PC-3 (cell line): ENCODE results near the gene SPRING1. TPM values are rescaled to one million over a fixed set of nuclear protein-coding genes. Genes with fewer than 3 reads are reported as not detected.

Experiments
- ATAC-seq: fragments of 200-7000 bp; cut with Tn5 transposase; 2 replicates; pipeline ENCODE4 v1.9.1; 2020; ENCODE audit warnings: mild to moderate bottlenecking, moderate library complexity
- BruUV-seq: library from RNA; stranded (reverse); fragments of 400-500 nt; replicated peaks from 2 replicates; lab custom pipeline; 2021; lab: Mats Ljungman, UMichigan
- CTCF ChIA-PET: fragments of 300-600 bp; sonication (Branson Sonifier 250); formaldehyde crosslinking; loops from one replicate; lab custom pipeline; 2022; ENCODE audit warnings: antibody characterized with exemption; lab: Charles Lee
- POLR2A ChIA-PET: fragments of 300-600 bp; sonication (Branson Sonifier 250); formaldehyde crosslinking; loops from one replicate; lab custom pipeline; 2022; ENCODE audit warnings: antibody characterized with exemption; ENCODE audit not compliant: unreplicated experiment; lab: Charles Lee
- DNase-seq: peaks from one replicate; pipeline ENCODE4 v3.0.0-alpha.2; 2015
- H2AFZ ChIP-seq: fragments of 300-600 bp; sonication (generic); 2 replicates; pipeline ENCODE4 v1.6.0; 2016; ENCODE audit warnings: antibody characterized with exemption, low read length
- H3F3A ChIP-seq: fragments of 300-600 bp; sonication (generic); one replicate; pipeline ENCODE4 v1.6.0; 2017; ENCODE audit warnings: antibody characterized with exemption, low read length, control low read depth, mild to moderate bottlenecking; ENCODE audit not compliant: unreplicated experiment
- H3K27ac ChIP-seq: fragments of 300-600 bp; sonication (generic); 2 replicates; pipeline ENCODE4 v1.5.1; 2016; ENCODE audit warnings: mild to moderate bottlenecking, low read length
- H3K27me3 ChIP-seq: fragments of 300-600 bp; sonication (generic); 2 replicates; pipeline ENCODE4 v1.6.1; 2016; ENCODE audit warnings: low read length, mixed read lengths
- H3K36me3 ChIP-seq: fragments of 300-600 bp; sonication (generic); 2 replicates; pipeline ENCODE4 v1.6.1; 2016; ENCODE audit warnings: low read depth, mixed run types, low read length, mixed read lengths
- H3K4me1 ChIP-seq: fragments of 300-600 bp; sonication (generic); 2 replicates; pipeline ENCODE4 v1.5.1; 2016; ENCODE audit warnings: low read length; ENCODE audit not compliant: insufficient read depth
- H3K4me2 ChIP-seq: fragments of 300-600 bp; sonication (generic); 2 replicates; pipeline ENCODE4 v1.6.0; 2016; ENCODE audit warnings: low read length
- H3K4me3 ChIP-seq: fragments of 300-600 bp; sonication (generic); 2 replicates; pipeline ENCODE4 v1.5.1; 2016; ENCODE audit warnings: mild to moderate bottlenecking, low read length, mixed read lengths
- H3K79me2 ChIP-seq: fragments of 300-600 bp; sonication (generic); 2 replicates; pipeline ENCODE4 v1.6.1; 2017; ENCODE audit warnings: low read length, mixed read lengths
- H3K9ac ChIP-seq: fragments of 300-600 bp; sonication (generic); 2 replicates; pipeline ENCODE4 v1.6.0; 2016; ENCODE audit warnings: mild to moderate bottlenecking, low read length
- H3K9me2 ChIP-seq: fragments of 300-600 bp; sonication (generic); replicated peaks from 2 replicates; pipeline ENCODE4 v1.6.1; 2016; ENCODE audit warnings: mixed run types, low read length, mixed read lengths
- H3K9me3 ChIP-seq: fragments of 300-600 bp; sonication (generic); 2 replicates; pipeline ENCODE4 v1.6.1; 2016; ENCODE audit warnings: low read length, mixed read lengths
- H4K20me1 ChIP-seq: fragments of 300-600 bp; sonication (generic); 2 replicates; pipeline ENCODE4 v1.6.1; 2016; ENCODE audit warnings: low read length, mixed read lengths
- CTCF ChIP-seq: fragments of 300-600 bp; sonication (generic); conservative IDR thresholded peaks from 2 replicates; pipeline ENCODE4 v1.5.1; 2017; ENCODE audit warnings: antibody characterized with exemption, low read depth, mild to moderate bottlenecking, low read length
- EZH2 ChIP-seq: fragments of 300-600 bp; sonication (generic); IDR thresholded peaks from one replicate; pipeline ENCODE4 v1.6.1; 2017; ENCODE audit warnings: antibody characterized with exemption, mild to moderate bottlenecking, low read length; ENCODE audit not compliant: unreplicated experiment
- EZH2phosphoT487 ChIP-seq: fragments of 300-600 bp; sonication (generic); IDR thresholded peaks from 2 replicates; pipeline ENCODE4 v1.6.1; 2018; ENCODE audit warnings: mild to moderate bottlenecking, antibody characterized with exemption, low read length, borderline replicate concordance
- intact Hi-C: fragments of 100-400 bp; cut with micrococcal nuclease; formaldehyde crosslinking; loops from 2 replicates; pipeline ENCODE4 v1.9.0; 2023
- total RNA-seq: library from RNA; depleted of rRNA; stranded (reverse); fragments of >200 nt; gene quantifications from 2 replicates; pipeline ENCODE4 v1.2.3, GENCODE V29; 2014

The SPRING1 gene
- total RNA-seq, 1 experiment from 2014 or later: 33.4 TPM

- TF ChIP-seq EZH2 (no peak), EZH2phosphoT487 (no peak), CTCF (no peak)
- Histone ChIP-seq H3K27me3 (no peaks in the 10 kb centered on the region), H3F3A (no peaks in the 10 kb centered on the region), H3K9ac (no peak overlapping the region), H3K9me2 (no peaks in the 10 kb centered on the region), H3K36me3 (no peaks in the 10 kb centered on the region), H3K4me1 (peaks cover 14% of the 10 kb centered on the region), H4K20me1 (no peaks in the 10 kb centered on the region), H3K9me3 (no peaks in the 10 kb centered on the region), H2AFZ (peak overlapping the region; percentile 62), H3K79me2 (no peaks in the 10 kb centered on the region), H3K4me3 (peak overlapping the region; percentile 46), H3K27ac (no peak overlapping the region), H3K4me2 (peak overlapping the region; percentile 66)
- ATAC-seq (peak; percentile 12; the same call in 1 of the 2 replicates), DNase-seq (no peak)
- POLR2A ChIA-PET: interaction anchor here (0.6 kb wide), 1 partner anchor 37 kb away, joined by 6 read pairs; no protein-coding TSS in a partner anchor
- intact Hi-C loops: loop anchor here (10.0 kb wide), 2 partner anchors 89 to 169 kb away; no protein-coding TSS in a partner anchor
- BruUV-seq: no TSS peak
- CTCF ChIA-PET: no interaction called here
Measured at GRCh38 chr12:116693286-116694227, 44.3 kb downstream of the SPRING1 start.

- Histone ChIP-seq H3F3A (no peaks in the 10 kb centered on the region), H3K4me3 (no peak overlapping the region), H3K4me1 (peaks cover 5% of the 10 kb centered on the region), H3K9me2 (no peaks in the 10 kb centered on the region), H2AFZ (no peak overlapping the region), H4K20me1 (no peaks in the 10 kb centered on the region), H3K27me3 (no peaks in the 10 kb centered on the region), H3K79me2 (no peaks in the 10 kb centered on the region), H3K36me3 (no peaks in the 10 kb centered on the region), H3K4me2 (0 out of 2 replicates have a peak overlapping the region, but pooled peaks have one; percentile 25), H3K27ac (no peak overlapping the region), H3K9ac (no peak overlapping the region), H3K9me3 (no peaks in the 10 kb centered on the region)
- no peak for DNase-seq
- ChIA-PET CTCF (no interaction called here), POLR2A (interaction anchor here (0.6 kb wide), 1 partner anchor 38 kb away, joined by 6 read pairs; no protein-coding TSS in a partner anchor)
- no peak for ATAC-seq
- TF ChIP-seq EZH2 (no peak), CTCF (no peak), EZH2phosphoT487 (no peak)
- intact Hi-C loops: loop anchor here (10.0 kb wide), 2 partner anchors 88 to 168 kb away; no protein-coding TSS in a partner anchor
- BruUV-seq: no TSS peak
Measured at GRCh38 chr12:116692605-116693004, 45.3 kb downstream of the SPRING1 start.
